ENCODE measurements around the gene SUSD2.
A peak's percentile ranks its signal among the peaks of the same experiment; 100 is the strongest.

The SUSD2 gene

DNA sequence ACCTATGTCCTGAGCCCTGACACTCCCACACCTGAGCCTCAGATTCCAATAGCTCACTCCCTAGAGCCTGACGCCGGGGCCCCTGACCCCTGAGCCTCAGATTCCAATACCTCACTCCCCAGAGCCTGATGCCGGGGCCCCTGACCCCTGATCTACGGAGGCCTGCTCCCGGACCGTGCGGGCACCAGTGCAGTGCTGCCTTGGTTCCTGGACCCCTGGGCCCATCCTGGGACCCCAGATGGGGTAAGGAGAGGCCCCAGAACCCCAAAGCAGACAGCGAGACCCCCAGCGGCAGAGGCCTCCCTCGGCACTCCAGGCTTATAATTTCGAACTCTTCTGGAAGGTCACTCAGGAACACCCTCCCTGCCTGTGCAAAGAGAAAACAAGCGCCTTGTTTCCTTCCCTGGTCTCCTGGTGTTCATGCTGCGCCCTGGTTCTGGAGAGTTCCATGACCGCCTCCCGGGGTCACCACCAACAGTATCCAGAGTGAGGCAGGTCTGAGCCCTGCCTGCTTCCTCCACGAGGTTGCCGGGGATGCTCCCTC, 7.5 kb downstream of the SUSD2 start:
- TF ChIP-seq EZH2phosphoT487 (IDR thresholded peaks at IDR 0.05; ENCODE audit: borderline replicate concordance, low read length) = no peak
- TF ChIP-seq, protein P1, sequence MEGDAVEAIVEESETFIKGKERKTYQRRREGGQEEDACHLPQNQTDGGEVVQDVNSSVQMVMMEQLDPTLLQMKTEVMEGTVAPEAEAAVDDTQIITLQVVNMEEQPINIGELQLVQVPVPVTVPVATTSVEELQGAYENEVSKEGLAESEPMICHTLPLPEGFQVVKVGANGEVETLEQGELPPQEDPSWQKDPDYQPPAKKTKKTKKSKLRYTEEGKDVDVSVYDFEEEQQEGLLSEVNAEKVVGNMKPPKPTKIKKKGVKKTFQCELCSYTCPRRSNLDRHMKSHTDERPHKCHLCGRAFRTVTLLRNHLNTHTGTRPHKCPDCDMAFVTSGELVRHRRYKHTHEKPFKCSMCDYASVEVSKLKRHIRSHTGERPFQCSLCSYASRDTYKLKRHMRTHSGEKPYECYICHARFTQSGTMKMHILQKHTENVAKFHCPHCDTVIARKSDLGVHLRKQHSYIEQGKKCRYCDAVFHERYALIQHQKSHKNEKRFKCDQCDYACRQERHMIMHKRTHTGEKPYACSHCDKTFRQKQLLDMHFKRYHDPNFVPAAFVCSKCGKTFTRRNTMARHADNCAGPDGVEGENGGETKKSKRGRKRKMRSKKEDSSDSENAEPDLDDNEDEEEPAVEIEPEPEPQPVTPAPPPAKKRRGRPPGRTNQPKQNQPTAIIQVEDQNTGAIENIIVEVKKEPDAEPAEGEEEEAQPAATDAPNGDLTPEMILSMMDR (IDR thresholded peaks at IDR 0.05; ENCODE audit: low read depth, low read length, poor library complexity, severe bottlenecking) = no peak
- Histone ChIP-seq H3K9me2 (replicated peaks; ENCODE audit: control insufficient read depth, low read length) (no peaks in the 10 kb centered on the region), H3K4me1 (ENCODE audit: control insufficient read depth, low read length) (no peaks in the 10 kb centered on the region), H3K36me3 (ENCODE audit: control insufficient read depth, low read length) (no peaks in the 10 kb centered on the region), H3F3A (ENCODE audit: control insufficient read depth, insufficient read depth) (no peaks in the 10 kb centered on the region), H3K79me2 (ENCODE audit: control insufficient read depth, low read length) (no peaks in the 10 kb centered on the region), H4K20me1 (ENCODE audit: control insufficient read depth, insufficient read depth, low read depth, low read length) (no peaks in the 10 kb centered on the region), H3K4me3 (ENCODE audit: low read length) (no peak overlapping the region), H3K4me2 (ENCODE audit: low read length) (no peak overlapping the region), H3K9me3 (ENCODE audit: control insufficient read depth, insufficient read depth, low read length) (no peaks in the 10 kb centered on the region), H3K27me3 (ENCODE audit: control insufficient read depth, low read length) (no peaks in the 10 kb centered on the region), H3K27ac (ENCODE audit: low read depth, low read length) (no peak overlapping the region)

DNA sequence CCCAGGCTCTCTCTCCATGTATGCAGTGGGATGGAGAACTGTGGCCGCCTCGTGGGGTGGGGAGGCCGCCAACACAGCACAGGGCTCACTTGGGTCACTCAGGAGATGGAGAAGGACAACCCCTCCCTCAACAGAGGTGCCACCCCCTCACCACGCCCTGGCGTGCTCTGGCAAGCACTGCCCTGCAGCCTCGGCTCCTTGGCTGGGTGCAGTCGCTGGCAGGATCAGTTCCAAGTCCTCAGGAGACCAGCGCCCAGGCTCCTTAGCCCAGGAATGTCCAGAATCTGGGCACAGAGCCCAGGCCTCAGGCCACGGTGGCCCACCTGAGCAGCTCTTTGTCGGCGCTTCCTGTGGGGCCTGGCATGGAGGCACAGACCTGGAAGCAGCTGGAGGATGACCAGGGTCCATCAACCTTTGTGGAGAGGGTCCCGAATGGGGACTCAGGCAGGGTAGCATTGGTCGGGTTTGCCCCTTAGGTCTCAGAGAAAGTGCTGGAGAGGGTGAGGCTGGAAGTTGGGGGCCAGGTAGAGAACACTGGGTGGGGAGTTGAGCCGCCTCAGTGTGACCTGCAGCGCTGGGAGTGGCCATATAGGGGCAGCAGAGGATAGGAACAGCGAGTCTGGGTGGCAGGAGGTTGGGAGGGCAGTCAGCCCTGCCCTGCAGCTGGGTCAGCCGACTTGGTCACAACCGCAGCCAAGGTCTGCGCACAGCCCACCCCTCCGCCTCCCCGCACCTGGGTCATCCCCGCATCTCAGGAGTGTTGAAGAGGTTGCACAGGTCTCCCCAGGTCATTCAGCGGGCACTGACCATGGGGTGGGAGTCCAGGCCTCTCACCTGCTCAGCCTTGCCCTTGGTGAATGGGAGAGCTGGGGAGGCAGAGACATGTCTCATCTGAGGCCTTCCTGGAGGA, 8.2 kb downstream of the SUSD2 start:
- no peak overlapping the region for H3K4me3 ChIP-seq (ENCODE audit: low read length)
- H4K20me1 ChIP-seq (ENCODE audit: control insufficient read depth, insufficient read depth, low read depth, low read length) = no peaks in the 10 kb centered on the region
- TF ChIP-seq EZH2phosphoT487 (IDR thresholded peaks at IDR 0.05; ENCODE audit: borderline replicate concordance, low read length) = no peak
- TF ChIP-seq, protein P1 (IDR thresholded peaks at IDR 0.05; ENCODE audit: low read depth, low read length, poor library complexity, severe bottlenecking) = peak; percentile 71
- no peaks in the 10 kb centered on the region for H3K27me3 ChIP-seq (ENCODE audit: control insufficient read depth, low read length)
- no peaks in the 10 kb centered on the region for H3K36me3 ChIP-seq (ENCODE audit: control insufficient read depth, low read length)
- no peak overlapping the region for H3K4me2 ChIP-seq (ENCODE audit: low read length)
- no peaks in the 10 kb centered on the region for H3F3A ChIP-seq (ENCODE audit: control insufficient read depth, insufficient read depth)
- H3K79me2 ChIP-seq (ENCODE audit: control insufficient read depth, low read length) = no peaks in the 10 kb centered on the region
- H3K9me2 ChIP-seq (replicated peaks; ENCODE audit: control insufficient read depth, low read length) = no peaks in the 10 kb centered on the region
- H3K4me1 ChIP-seq (ENCODE audit: control insufficient read depth, low read length) = no peaks in the 10 kb centered on the region
- no peaks in the 10 kb centered on the region for H3K9me3 ChIP-seq (ENCODE audit: control insufficient read depth, insufficient read depth, low read length)
- no peak overlapping the region for H3K27ac ChIP-seq (ENCODE audit: low read depth, low read length)

DNA sequence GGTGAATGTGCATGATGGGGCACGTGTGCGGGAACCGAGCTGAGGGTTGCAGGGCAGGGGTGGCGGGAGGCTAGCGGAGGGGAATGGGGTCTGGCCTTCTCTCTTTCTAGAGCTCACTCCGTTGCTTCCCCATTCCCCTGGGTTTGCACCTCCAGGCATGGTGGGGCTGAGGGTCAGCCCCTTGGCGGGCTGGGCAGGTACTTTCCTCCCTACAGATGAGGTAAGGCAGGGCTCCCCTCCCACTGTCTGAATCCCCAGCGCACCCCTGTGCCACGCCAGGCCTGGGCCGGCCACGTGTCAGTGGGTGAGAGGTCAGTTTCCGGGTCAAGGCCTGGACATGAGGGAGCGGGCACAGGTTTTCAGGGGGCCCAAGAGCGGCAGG, 8.9 kb downstream of the SUSD2 start:
- no peak overlapping the region for H3K27ac ChIP-seq (ENCODE audit: low read depth, low read length)
- H4K20me1 ChIP-seq (ENCODE audit: control insufficient read depth, insufficient read depth, low read depth, low read length) = no peaks in the 10 kb centered on the region
- H3K9me3 ChIP-seq (ENCODE audit: control insufficient read depth, insufficient read depth, low read length) = no peaks in the 10 kb centered on the region
- TF ChIP-seq, protein P1 (IDR thresholded peaks at IDR 0.05; ENCODE audit: low read depth, low read length, poor library complexity, severe bottlenecking) = no peak
- no peaks in the 10 kb centered on the region for H3K27me3 ChIP-seq (ENCODE audit: control insufficient read depth, low read length)
- no peak overlapping the region for H3K4me2 ChIP-seq (ENCODE audit: low read length)
- no peaks in the 10 kb centered on the region for H3K79me2 ChIP-seq (ENCODE audit: control insufficient read depth, low read length)
- no peaks in the 10 kb centered on the region for H3K9me2 ChIP-seq (replicated peaks; ENCODE audit: control insufficient read depth, low read length)
- H3K4me3 ChIP-seq (ENCODE audit: low read length) = no peak overlapping the region
- no peaks in the 10 kb centered on the region for H3K4me1 ChIP-seq (ENCODE audit: control insufficient read depth, low read length)
- H3K36me3 ChIP-seq (ENCODE audit: control insufficient read depth, low read length) = no peaks in the 10 kb centered on the region
- H3F3A ChIP-seq (ENCODE audit: control insufficient read depth, insufficient read depth) = no peaks in the 10 kb centered on the region
